ENCODE data around the gene RAP2C.

Gene RAP2C

DNA sequence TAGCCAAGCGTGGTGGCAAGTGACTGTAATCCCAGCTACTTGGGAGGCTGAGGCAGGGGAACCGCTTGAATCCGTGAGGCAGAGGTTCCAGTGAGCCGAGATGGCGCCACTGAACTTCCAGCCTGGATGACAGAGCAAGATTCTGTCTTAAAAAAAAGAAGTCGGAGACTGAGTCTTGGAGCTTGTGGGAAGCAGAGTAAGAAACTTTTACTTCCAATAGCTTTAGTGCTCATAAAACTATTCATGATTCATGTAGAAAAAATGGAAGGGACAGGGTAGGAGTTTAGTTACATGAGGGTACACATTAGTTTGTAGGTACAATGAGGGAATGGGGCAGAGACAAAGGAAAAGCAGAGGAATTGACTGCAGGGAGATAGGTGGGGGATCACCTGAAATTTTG lies 19.3 kb downstream of the RAP2C start:
- Histone ChIP-seq H3K36me3 (ENCODE audit: control insufficient read depth, insufficient read depth, low read length, severe bottlenecking) (no peaks in the 10 kb centered on the region), H3K9me3 (ENCODE audit: control insufficient read depth, low read length) (no peaks in the 10 kb centered on the region), H3K4me3 (ENCODE audit: low read length) (no peak overlapping the region), H3K9ac (ENCODE audit: low read length) (no peak overlapping the region), H3K27me3 (replicated peaks; ENCODE audit: control insufficient read depth, insufficient read depth, low read length) (peaks cover 4% of the 10 kb centered on the region), H3K4me1 (ENCODE audit: control insufficient read depth, insufficient read depth, low read length) (no peaks in the 10 kb centered on the region)
- DNase-seq (ENCODE audit: low read depth): no peak

DNA sequence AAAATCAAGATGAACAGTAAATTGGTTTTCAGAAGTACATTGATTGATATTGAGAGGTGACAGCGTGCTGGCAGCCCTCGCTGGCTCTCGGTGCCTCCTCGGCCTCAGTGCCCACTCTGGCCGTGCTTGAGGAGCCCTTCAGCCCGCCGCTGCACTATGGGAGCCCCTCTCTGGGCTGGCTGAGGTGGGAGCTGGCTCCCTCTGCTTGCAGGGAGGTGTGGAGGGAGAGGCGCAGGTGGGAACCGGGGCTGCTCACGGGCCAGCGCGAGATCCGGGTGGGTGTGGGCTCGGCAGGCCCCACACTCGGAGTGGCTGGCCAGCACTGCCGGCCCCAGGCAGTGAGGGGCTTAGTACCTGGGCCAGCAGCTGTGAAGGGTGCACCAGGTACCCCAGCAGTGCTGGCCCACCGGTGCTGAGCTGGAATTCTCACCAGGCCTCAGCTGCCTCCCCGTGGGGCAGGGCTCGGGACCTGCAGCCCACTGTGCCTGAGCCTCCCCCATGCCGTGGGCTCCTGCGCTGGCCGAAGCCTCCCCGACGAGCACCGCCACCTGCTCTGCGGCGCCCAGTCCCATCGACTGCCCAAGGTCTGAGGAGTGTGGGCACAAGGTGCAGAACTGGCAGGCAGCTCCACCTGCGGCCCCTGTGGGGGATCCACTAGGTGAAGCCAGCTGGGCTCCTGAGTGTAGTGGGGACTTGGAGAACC lies 25.2 kb downstream of the RAP2C start:
- H3K9me3 ChIP-seq (ENCODE audit: control insufficient read depth, low read length): peaks cover 4% of the 10 kb centered on the region
- H3K9ac ChIP-seq (ENCODE audit: low read length): no peak overlapping the region
- no peak for DNase-seq (ENCODE audit: low read depth)
- no peak overlapping the region for H3K4me3 ChIP-seq (ENCODE audit: low read length)
- H3K36me3 ChIP-seq (ENCODE audit: control insufficient read depth, insufficient read depth, low read length, severe bottlenecking): no peaks in the 10 kb centered on the region
- peaks cover 3% of the 10 kb centered on the region for H3K27me3 ChIP-seq (replicated peaks; ENCODE audit: control insufficient read depth, insufficient read depth, low read length)
- no peaks in the 10 kb centered on the region for H3K4me1 ChIP-seq (ENCODE audit: control insufficient read depth, insufficient read depth, low read length)

DNA sequence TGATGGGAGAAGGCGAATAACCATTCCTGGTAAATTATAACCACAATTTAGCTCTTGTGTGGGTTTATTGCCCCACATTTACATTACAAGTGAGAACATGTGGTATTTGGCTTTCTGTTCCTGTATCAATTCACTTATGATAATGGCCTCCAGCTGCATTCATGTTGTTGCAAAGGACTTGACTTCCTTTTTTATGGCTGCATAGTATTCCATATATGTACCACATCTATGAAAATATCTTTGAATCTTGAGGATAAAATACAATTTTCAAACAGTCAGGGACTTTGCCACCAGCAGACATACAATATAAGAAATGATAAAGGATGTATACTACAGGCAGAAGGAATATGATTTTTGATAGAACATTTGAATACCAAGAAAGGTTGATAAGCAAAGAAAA lies 27.3 kb downstream of the RAP2C start:
- Histone ChIP-seq H3K27me3 (replicated peaks; ENCODE audit: control insufficient read depth, insufficient read depth, low read length) (peaks cover 9% of the 10 kb centered on the region), H3K9ac (ENCODE audit: low read length) (no peak overlapping the region), H3K4me1 (ENCODE audit: control insufficient read depth, insufficient read depth, low read length) (no peaks in the 10 kb centered on the region), H3K4me3 (ENCODE audit: low read length) (no peak overlapping the region), H3K36me3 (ENCODE audit: control insufficient read depth, insufficient read depth, low read length, severe bottlenecking) (no peaks in the 10 kb centered on the region), H3K9me3 (ENCODE audit: control insufficient read depth, low read length) (peaks cover 4% of the 10 kb centered on the region)
- no peak for DNase-seq (ENCODE audit: low read depth)

DNA sequence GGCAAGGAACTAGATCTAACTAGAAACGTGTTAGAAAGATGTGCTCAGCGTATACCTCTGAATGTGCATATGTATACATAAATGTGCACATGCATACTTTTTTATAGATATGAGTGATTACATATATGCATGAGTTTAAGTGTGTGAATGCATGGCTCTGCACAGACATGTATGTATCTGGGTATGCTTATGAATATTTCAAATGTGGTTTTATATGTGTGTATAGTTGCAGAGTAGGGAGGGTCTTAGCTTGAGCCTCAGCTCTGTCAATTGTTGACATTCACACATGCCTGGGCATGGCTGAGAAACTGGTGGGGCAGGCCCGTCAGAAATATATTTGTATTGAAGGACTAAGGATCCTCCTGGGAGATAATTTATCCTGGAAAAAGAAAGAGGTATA lies 31.1 kb downstream of the RAP2C start:
- H3K9ac ChIP-seq (ENCODE audit: low read length): no peak overlapping the region
- H3K27me3 ChIP-seq (replicated peaks; ENCODE audit: control insufficient read depth, insufficient read depth, low read length): peaks cover 9% of the 10 kb centered on the region
- H3K36me3 ChIP-seq (ENCODE audit: control insufficient read depth, insufficient read depth, low read length, severe bottlenecking): no peaks in the 10 kb centered on the region
- no peak for DNase-seq (ENCODE audit: low read depth)
- H3K9me3 ChIP-seq (ENCODE audit: control insufficient read depth, low read length): peaks cover 4% of the 10 kb centered on the region
- no peaks in the 10 kb centered on the region for H3K4me1 ChIP-seq (ENCODE audit: control insufficient read depth, insufficient read depth, low read length)
- H3K4me3 ChIP-seq (ENCODE audit: low read length): no peak overlapping the region

DNA sequence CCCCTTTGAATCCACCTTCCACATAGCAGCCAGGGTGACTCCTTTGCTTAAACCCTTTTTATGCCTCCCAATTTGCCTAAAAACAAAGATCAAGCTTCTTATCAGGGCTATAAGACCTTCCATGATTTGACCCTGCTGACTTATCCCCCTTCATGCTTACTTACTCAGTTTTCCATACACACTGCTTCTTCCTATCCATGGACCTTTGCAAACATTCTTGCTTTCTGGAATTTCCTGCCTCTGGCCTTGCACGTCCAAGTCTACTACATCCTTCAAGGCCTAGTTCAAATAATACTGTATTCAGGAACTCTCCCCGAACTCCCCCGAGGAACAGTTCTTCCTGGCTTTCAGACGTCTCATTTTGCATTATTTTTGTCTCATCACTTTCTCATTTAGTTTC lies 31.8 kb downstream of the RAP2C start:
- no peaks in the 10 kb centered on the region for H3K4me1 ChIP-seq (ENCODE audit: control insufficient read depth, insufficient read depth, low read length)
- H3K4me3 ChIP-seq (ENCODE audit: low read length): no peak overlapping the region
- peaks cover 4% of the 10 kb centered on the region for H3K9me3 ChIP-seq (ENCODE audit: control insufficient read depth, low read length)
- no peak overlapping the region for H3K9ac ChIP-seq (ENCODE audit: low read length)
- peaks cover 9% of the 10 kb centered on the region for H3K27me3 ChIP-seq (replicated peaks; ENCODE audit: control insufficient read depth, insufficient read depth, low read length)
- DNase-seq (ENCODE audit: low read depth): no peak
- H3K36me3 ChIP-seq (ENCODE audit: control insufficient read depth, insufficient read depth, low read length, severe bottlenecking): no peaks in the 10 kb centered on the region

DNA sequence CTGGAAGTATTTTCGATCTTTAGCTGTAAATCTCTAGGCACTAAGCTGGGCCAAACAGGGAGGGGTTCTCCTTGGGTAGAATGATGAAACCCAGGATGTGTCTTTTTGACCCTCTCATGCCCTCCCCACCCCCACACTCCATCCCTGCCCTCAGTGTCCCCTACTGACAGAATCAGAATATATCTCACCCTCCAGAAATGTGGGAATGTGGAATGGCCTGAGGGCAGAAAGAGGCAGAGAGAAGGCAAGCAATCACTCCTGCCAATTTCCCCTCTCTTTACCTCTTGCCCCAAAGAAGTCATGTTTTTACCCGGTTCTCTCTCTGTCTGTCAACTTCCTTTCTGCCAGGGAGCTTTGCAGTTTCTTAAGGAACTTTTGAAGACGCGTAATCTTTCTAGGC lies 34.4 kb downstream of the RAP2C start:
- Histone ChIP-seq H3K4me3 (ENCODE audit: low read length) (no peak overlapping the region), H3K36me3 (ENCODE audit: control insufficient read depth, insufficient read depth, low read length, severe bottlenecking) (no peaks in the 10 kb centered on the region), H3K4me1 (ENCODE audit: control insufficient read depth, insufficient read depth, low read length) (no peaks in the 10 kb centered on the region), H3K27me3 (replicated peaks; ENCODE audit: control insufficient read depth, insufficient read depth, low read length) (peaks cover 21% of the 10 kb centered on the region), H3K9ac (ENCODE audit: low read length) (no peak overlapping the region), H3K9me3 (ENCODE audit: control insufficient read depth, low read length) (no peaks in the 10 kb centered on the region)
- DNase-seq (ENCODE audit: low read depth): peak; percentile 53

DNA sequence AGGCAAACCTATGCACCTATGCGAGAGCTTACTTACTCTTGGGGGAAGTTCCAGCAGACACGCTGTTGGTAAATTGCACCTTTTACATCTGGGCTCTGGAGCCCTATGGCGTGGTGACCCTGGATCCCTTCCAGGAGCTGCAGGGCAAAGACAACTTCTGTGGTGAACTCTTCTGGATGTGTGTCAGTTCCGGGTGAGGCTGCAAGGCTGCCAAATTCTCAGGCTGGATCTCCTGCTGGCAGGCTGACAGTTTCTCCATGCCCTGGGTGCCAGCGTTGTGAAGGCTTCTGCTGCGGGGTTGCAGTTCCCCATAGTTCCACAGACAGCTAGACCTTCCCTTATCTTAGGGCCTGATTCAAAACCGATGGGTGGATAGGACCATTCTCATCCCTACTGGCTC lies 37.9 kb downstream of the RAP2C start:
- DNase-seq (ENCODE audit: low read depth): no peak
- no peak overlapping the region for H3K4me3 ChIP-seq (ENCODE audit: low read length)
- no peaks in the 10 kb centered on the region for H3K4me1 ChIP-seq (ENCODE audit: control insufficient read depth, insufficient read depth, low read length)

DNA sequence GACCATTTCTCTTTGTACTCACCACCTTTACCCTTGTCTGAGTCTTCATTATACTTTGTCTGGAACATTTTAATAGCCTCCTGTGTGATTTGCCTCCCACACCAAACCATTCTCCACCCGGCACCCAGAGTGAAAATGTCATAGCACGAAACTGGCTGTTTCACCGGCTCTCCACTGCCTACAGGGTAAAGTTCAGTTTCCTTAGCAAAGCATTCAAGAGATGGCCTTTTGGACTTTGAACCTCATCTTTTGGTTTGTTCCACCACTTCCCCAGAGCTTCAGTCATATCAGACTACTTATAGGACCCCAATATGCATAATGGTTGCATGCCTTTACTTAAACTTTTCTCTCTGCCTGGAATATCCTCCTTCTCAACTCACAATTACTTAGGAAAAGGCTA lies 38.3 kb downstream of the RAP2C start:
- H3K4me3 ChIP-seq (ENCODE audit: low read length): no peak overlapping the region
- H3K9me3 ChIP-seq (ENCODE audit: control insufficient read depth, low read length): peaks cover 2% of the 10 kb centered on the region
- peaks cover 16% of the 10 kb centered on the region for H3K27me3 ChIP-seq (replicated peaks; ENCODE audit: control insufficient read depth, insufficient read depth, low read length)
- no peak for DNase-seq (ENCODE audit: low read depth)
- no peaks in the 10 kb centered on the region for H3K4me1 ChIP-seq (ENCODE audit: control insufficient read depth, insufficient read depth, low read length)
- no peak overlapping the region for H3K9ac ChIP-seq (ENCODE audit: low read length)
- H3K36me3 ChIP-seq (ENCODE audit: control insufficient read depth, insufficient read depth, low read length, severe bottlenecking): no peaks in the 10 kb centered on the region

More for the DNA sequence above, 37.9 kb downstream of the RAP2C start:
- no peaks in the 10 kb centered on the region for H3K36me3 ChIP-seq (ENCODE audit: control insufficient read depth, insufficient read depth, low read length, severe bottlenecking)
- H3K9me3 ChIP-seq (ENCODE audit: control insufficient read depth, low read length): peaks cover 2% of the 10 kb centered on the region
- no peak overlapping the region for H3K9ac ChIP-seq (ENCODE audit: low read length)
- peaks cover 16% of the 10 kb centered on the region for H3K27me3 ChIP-seq (replicated peaks; ENCODE audit: control insufficient read depth, insufficient read depth, low read length)

DNA sequence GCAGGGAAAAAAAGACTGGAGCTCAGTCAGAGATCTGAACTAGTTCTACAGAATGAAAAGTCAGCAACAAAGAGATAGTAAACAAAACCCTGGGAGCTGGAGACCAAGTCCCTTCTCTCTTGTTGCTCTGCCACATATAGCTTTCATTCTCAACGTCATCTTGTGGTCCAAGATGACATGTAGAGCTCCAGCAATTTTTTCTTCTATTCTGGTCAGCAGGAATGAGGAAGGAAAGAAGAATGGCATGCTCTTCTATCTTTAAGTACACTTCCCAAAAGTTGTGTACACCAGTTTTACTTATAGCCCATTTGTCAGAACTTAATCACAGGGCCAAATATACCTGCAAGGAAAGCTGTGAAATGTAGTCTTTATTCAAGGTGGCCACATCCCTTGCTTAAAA lies 45.6 kb downstream of the RAP2C start:
- peaks cover 2% of the 10 kb centered on the region for H3K9me3 ChIP-seq (ENCODE audit: control insufficient read depth, low read length)
- peaks cover 31% of the 10 kb centered on the region for H3K27me3 ChIP-seq (replicated peaks; ENCODE audit: control insufficient read depth, insufficient read depth, low read length)
- H3K4me3 ChIP-seq (ENCODE audit: low read length): no peak overlapping the region
- H3K9ac ChIP-seq (ENCODE audit: low read length): no peak overlapping the region
- no peaks in the 10 kb centered on the region for H3K36me3 ChIP-seq (ENCODE audit: control insufficient read depth, insufficient read depth, low read length, severe bottlenecking)
- DNase-seq (ENCODE audit: low read depth): no peak
- H3K4me1 ChIP-seq (ENCODE audit: control insufficient read depth, insufficient read depth, low read length): peaks cover 13% of the 10 kb centered on the region

DNA sequence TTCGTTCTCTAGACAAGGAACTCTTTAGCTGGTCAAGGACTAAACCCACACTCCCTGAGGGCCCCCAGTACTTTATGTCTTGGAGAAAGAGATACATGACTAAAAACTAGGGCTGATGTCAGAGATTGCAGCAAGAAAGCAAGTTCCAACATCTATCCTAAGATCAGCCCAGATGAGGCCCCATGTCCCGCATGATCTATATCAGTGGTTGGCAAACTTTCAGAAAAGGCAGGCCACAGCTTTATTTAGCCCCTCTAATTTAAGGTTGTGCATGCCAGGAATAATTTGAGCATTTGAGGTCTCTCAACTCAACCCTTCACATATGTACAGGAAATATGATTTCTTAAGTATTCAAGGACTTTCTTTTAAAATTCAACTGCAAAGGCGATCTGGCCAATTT lies 47.4 kb downstream of the RAP2C start:
- H3K9me3 ChIP-seq (ENCODE audit: control insufficient read depth, low read length): peaks cover 1% of the 10 kb centered on the region
- peak; percentile 58 for DNase-seq (ENCODE audit: low read depth)
- H3K36me3 ChIP-seq (ENCODE audit: control insufficient read depth, insufficient read depth, low read length, severe bottlenecking): no peaks in the 10 kb centered on the region
- H3K4me3 ChIP-seq (ENCODE audit: low read length): no peak overlapping the region
- peaks cover 27% of the 10 kb centered on the region for H3K27me3 ChIP-seq (replicated peaks; ENCODE audit: control insufficient read depth, insufficient read depth, low read length)
- peaks cover 13% of the 10 kb centered on the region for H3K4me1 ChIP-seq (ENCODE audit: control insufficient read depth, insufficient read depth, low read length)
- H3K9ac ChIP-seq (ENCODE audit: low read length): no peak overlapping the region

DNA sequence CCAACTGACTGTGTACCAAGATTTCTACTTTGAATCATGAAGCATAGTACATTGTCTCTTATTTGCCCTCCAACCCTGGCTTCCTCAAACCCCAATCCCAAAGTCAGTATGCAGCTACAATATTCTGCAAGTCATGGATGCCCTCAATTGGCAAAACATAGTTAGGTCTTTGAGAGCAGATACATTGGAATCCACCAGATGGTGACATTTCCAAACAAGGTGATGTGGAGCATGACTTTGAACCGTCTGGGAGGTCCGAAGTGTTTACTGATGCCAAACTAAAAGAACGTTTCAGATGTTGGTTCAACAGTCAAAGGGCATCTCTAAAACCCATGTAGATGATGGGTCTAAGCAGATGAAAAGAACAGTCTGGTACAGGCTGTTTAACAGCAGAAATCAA lies 47.8 kb downstream of the RAP2C start:
- no peak overlapping the region for H3K9ac ChIP-seq (ENCODE audit: low read length)
- no peak for DNase-seq (ENCODE audit: low read depth)
- H3K27me3 ChIP-seq (replicated peaks; ENCODE audit: control insufficient read depth, insufficient read depth, low read length): peaks cover 27% of the 10 kb centered on the region
- H3K36me3 ChIP-seq (ENCODE audit: control insufficient read depth, insufficient read depth, low read length, severe bottlenecking): no peaks in the 10 kb centered on the region
- H3K4me1 ChIP-seq (ENCODE audit: control insufficient read depth, insufficient read depth, low read length): peaks cover 13% of the 10 kb centered on the region
- no peak overlapping the region for H3K4me3 ChIP-seq (ENCODE audit: low read length)
- no peaks in the 10 kb centered on the region for H3K9me3 ChIP-seq (ENCODE audit: control insufficient read depth, low read length)

DNA sequence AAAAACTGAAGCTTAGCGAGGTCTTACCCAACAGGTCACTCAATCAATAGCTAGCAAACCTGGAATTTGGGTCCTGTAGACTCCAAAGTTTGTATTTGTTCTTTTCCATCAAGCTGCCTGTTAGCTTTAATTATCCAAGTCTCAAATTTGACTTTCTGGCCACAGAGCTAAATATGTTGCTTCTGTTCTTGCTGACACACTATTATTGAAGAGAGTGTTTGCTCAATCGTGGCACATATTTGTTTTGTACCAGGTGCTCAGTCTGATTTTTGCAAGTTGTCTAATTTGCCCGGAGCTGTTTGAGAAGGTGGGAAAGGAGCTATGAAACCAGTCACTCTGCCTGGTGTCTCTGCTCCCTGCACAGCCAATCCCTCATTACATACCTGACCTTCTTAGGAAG lies 49.7 kb downstream of the RAP2C start:
- H3K27me3 ChIP-seq (replicated peaks; ENCODE audit: control insufficient read depth, insufficient read depth, low read length): peaks cover 27% of the 10 kb centered on the region
- DNase-seq (ENCODE audit: low read depth): no peak
- H3K4me3 ChIP-seq (ENCODE audit: low read length): no peak overlapping the region
- H3K9ac ChIP-seq (ENCODE audit: low read length): no peak overlapping the region
- peaks cover 14% of the 10 kb centered on the region for H3K9me3 ChIP-seq (ENCODE audit: control insufficient read depth, low read length)
- no peaks in the 10 kb centered on the region for H3K36me3 ChIP-seq (ENCODE audit: control insufficient read depth, insufficient read depth, low read length, severe bottlenecking)
- peaks cover 13% of the 10 kb centered on the region for H3K4me1 ChIP-seq (ENCODE audit: control insufficient read depth, insufficient read depth, low read length)
